Measurements from ENCODE around the gene SPP1.

- TF ChIP-seq YY1 (IDR thresholded peaks at IDR 0.05; ENCODE audit: insufficient read depth, insufficient read length), result no peak
- no peak for TF ChIP-seq ZNF274 (IDR thresholded peaks at IDR 0.05; ENCODE audit: low read depth, low read length)
These were observed 35.5 kb downstream of the SPP1 start for GRCh38 chr4:88010966-88011365.
